ENCODE measurements around the gene TIMM44. TPM values are rescaled to one million over a fixed set of nuclear protein-coding genes. Genes with fewer than 3 reads are reported as not detected.
A peak's percentile ranks its signal among the peaks of the same experiment; 100 is the strongest.

The TIMM44 gene
- total RNA-seq, 2 experiments from 2014 or later: 63.6 to 69.6 TPM

GRCh38 chr19:7915250-7916102, 28.0 kb downstream of the TIMM44 start:
- Mint-ChIP-seq H3K27me3 (ENCODE audit: low read depth) (peaks cover 30% of the 10 kb centered on the region), H3K4me3 (peak overlapping the region; percentile 42), H3K4me1 (ENCODE audit: low read depth) (peaks cover 29% of the 10 kb centered on the region), H3K36me3 (ENCODE audit: low read depth) (peaks cover 22% of the 10 kb centered on the region), H3K9me3 (ENCODE audit: insufficient read depth) (no peaks in the 10 kb centered on the region), H3K27ac (peak overlapping the region; percentile 43)
- ATAC-seq: no peak
- DNase-seq: no peak
- CTCF ChIA-PET: interaction anchor here (1.0 to 3.3 kb wide), 3 partner anchors 12 to 61 kb away, joined by 3 to 15 read pairs (median 7); partner anchors contain the start of gene MAP2K7
- POLR2A ChIA-PET: interaction anchor here (1.6 kb wide), 1 partner anchor 12 kb away, joined by 7 read pairs; the partner anchor contains the start of gene MAP2K7

DNA sequence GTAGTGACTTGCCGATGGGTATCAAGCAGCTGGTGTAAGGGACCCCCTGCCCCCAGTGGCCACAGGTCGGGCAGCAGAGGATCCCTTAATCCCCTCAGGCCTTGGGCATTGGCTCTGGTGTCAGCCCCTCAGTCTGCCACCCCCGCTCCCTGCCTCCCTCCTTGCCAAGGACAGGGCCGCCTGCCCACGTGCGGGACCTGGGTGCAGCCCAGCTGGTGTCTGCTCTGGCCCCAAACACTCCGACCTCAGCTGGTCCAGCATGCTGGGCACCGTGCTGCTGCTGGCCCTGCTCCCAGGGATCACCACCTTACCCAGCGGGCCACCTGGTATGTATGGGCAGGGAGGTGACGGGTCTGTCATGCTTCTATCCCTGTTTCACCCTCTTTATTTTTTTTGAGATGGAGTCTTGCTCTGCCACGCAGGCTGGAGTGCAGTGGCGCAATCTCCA, 28.8 kb downstream of the TIMM44 start, which contains the start of gene TGFBR3L:
TGFBR3L (plus strand) TSS at position 233 of the 448 bp plus-strand sequence.
- Mint-ChIP-seq H3K27me3 (ENCODE audit: low read depth) (peaks cover 26% of the 10 kb centered on the region), H3K36me3 (ENCODE audit: low read depth) (peaks cover 24% of the 10 kb centered on the region), H3K4me3 (peak within 1 kb of the TSS; percentile 42), H3K4me1 (ENCODE audit: low read depth) (peaks cover 24% of the 10 kb centered on the region), H3K27ac (peak within 1 kb of the TSS; percentile 24), H3K9me3 (ENCODE audit: insufficient read depth) (no peaks in the 10 kb centered on the region)
- ATAC-seq: no peak
- POLR2A ChIA-PET: interaction anchor here (0.8 kb wide), 1 partner anchor 10 kb away, joined by 3 read pairs; no protein-coding TSS in a partner anchor
- CTCF ChIA-PET: no interaction called here
- no peak for DNase-seq

DNA sequence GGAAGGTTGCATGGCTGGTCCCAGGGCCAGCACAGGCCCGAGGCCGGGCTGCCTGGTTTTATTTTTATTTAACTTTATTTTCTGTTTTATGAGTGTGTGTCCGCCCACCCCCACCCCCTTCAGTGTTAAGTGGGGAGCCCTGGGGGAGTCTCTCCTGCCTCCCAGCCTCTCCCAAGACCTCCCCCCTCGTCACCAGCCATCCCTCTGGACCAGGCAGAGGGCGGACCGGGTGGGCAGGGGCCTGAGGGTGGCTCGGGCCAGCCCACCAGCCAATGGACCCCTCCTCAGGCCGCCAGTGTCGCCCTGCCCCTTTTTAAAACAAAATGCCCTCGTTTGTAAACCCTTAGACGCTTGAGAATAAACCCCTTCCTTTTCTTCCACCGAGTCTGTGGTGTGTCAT, 29.4 kb downstream of the TIMM44 start:
- peaks cover 24% of the 10 kb centered on the region for H3K36me3 Mint-ChIP-seq (ENCODE audit: low read depth)
- no peak for ATAC-seq
- H3K4me1 Mint-ChIP-seq (ENCODE audit: low read depth): peaks cover 22% of the 10 kb centered on the region
- CTCF ChIA-PET: no interaction called here
- no peak overlapping the region for H3K4me3 Mint-ChIP-seq
- POLR2A ChIA-PET: interaction anchor here (0.8 kb wide), 1 partner anchor 10 kb away, joined by 3 read pairs; no protein-coding TSS in a partner anchor
- H3K9me3 Mint-ChIP-seq (ENCODE audit: insufficient read depth): no peaks in the 10 kb centered on the region
- DNase-seq: no peak
- H3K27me3 Mint-ChIP-seq (ENCODE audit: low read depth): peaks cover 25% of the 10 kb centered on the region
- H3K27ac Mint-ChIP-seq: no peak overlapping the region

- ATAC-seq (no peak), DNase-seq (no peak)
- peaks cover 22% of the 10 kb centered on the region for H3K4me1 Mint-ChIP-seq (ENCODE audit: low read depth)
- no peak overlapping the region for H3K27ac Mint-ChIP-seq
- CTCF ChIA-PET: no interaction called here
- POLR2A ChIA-PET: no interaction called here
- H3K9me3 Mint-ChIP-seq (ENCODE audit: insufficient read depth): no peaks in the 10 kb centered on the region
- H3K27me3 Mint-ChIP-seq (ENCODE audit: low read depth): peaks cover 23% of the 10 kb centered on the region
- H3K36me3 Mint-ChIP-seq (ENCODE audit: low read depth): peaks cover 24% of the 10 kb centered on the region
- no peak overlapping the region for H3K4me3 Mint-ChIP-seq
These were observed 29.8 kb downstream of the TIMM44 start for GRCh38 chr19:7913652-7914051.

GRCh38 chr19:7912697-7913564, 30.5 kb downstream of the TIMM44 start:
- Mint-ChIP-seq H3K4me3 (no peak overlapping the region), H3K4me1 (ENCODE audit: low read depth) (peaks cover 17% of the 10 kb centered on the region), H3K36me3 (ENCODE audit: low read depth) (peaks cover 24% of the 10 kb centered on the region), H3K27ac (no peak overlapping the region), H3K9me3 (ENCODE audit: insufficient read depth) (no peaks in the 10 kb centered on the region), H3K27me3 (ENCODE audit: low read depth) (peaks cover 17% of the 10 kb centered on the region)
- DNase-seq (no peak), ATAC-seq (no peak)
- ChIA-PET CTCF (no interaction called here), POLR2A (interaction anchor here (1.3 kb wide), 1 partner anchor 9 kb away, joined by 3 read pairs; the partner anchor contains the start of gene MAP2K7)

GRCh38 chr19:7912144-7912696, 31.2 kb downstream of the TIMM44 start:
- ChIA-PET POLR2A (interaction anchor here (1.1 to 1.3 kb wide), 2 partner anchors 8 kb away, joined by 3 read pairs; partner anchors contain the start of genes MAP2K7 and SNAPC2), CTCF (interaction anchor here (0.6 to 1.0 kb wide), 2 partner anchors 10 to 31 kb away, joined by 3 read pairs; partner anchors contain the start of gene TIMM44)
- no peak for ATAC-seq
- Mint-ChIP-seq H3K4me3 (no peak overlapping the region), H3K27ac (no peak overlapping the region), H3K4me1 (ENCODE audit: low read depth) (peaks cover 12% of the 10 kb centered on the region), H3K9me3 (ENCODE audit: insufficient read depth) (no peaks in the 10 kb centered on the region), H3K27me3 (ENCODE audit: low read depth) (peaks cover 12% of the 10 kb centered on the region), H3K36me3 (ENCODE audit: low read depth) (peaks cover 26% of the 10 kb centered on the region)
- no peak for DNase-seq

GRCh38 chr19:7911508-7912143, 31.8 kb downstream of the TIMM44 start:
- Mint-ChIP-seq H3K27ac (no peak overlapping the region), H3K4me3 (no peak overlapping the region), H3K27me3 (ENCODE audit: low read depth) (peaks cover 8% of the 10 kb centered on the region), H3K4me1 (ENCODE audit: low read depth) (peaks cover 8% of the 10 kb centered on the region), H3K9me3 (ENCODE audit: insufficient read depth) (no peaks in the 10 kb centered on the region), H3K36me3 (ENCODE audit: low read depth) (peaks cover 26% of the 10 kb centered on the region)
- ChIA-PET POLR2A (interaction anchor here (1.1 to 1.3 kb wide), 2 partner anchors 8 to 9 kb away, joined by 3 read pairs; partner anchors contain the start of genes MAP2K7 and SNAPC2), CTCF (interaction anchor here (0.6 to 1.0 kb wide), 2 partner anchors 10 to 32 kb away, joined by 3 read pairs; partner anchors contain the start of gene TIMM44)
- ATAC-seq: no peak
- DNase-seq: no peak

GRCh38 chr19:7910321-7911161, 32.9 kb downstream of the TIMM44 start:
- ATAC-seq (no peak), DNase-seq (no peak)
- CTCF ChIA-PET: no interaction called here
- H3K4me1 Mint-ChIP-seq (ENCODE audit: low read depth): peaks cover 7% of the 10 kb centered on the region
- H3K27ac Mint-ChIP-seq: no peak overlapping the region
- H3K9me3 Mint-ChIP-seq (ENCODE audit: insufficient read depth): no peaks in the 10 kb centered on the region
- H3K4me3 Mint-ChIP-seq: no peak overlapping the region
- peaks cover 29% of the 10 kb centered on the region for H3K36me3 Mint-ChIP-seq (ENCODE audit: low read depth)
- POLR2A ChIA-PET: no interaction called here
- peaks cover 3% of the 10 kb centered on the region for H3K27me3 Mint-ChIP-seq (ENCODE audit: low read depth)

- ATAC-seq: no peak
- no peak overlapping the region for H3K27ac Mint-ChIP-seq
- H3K36me3 Mint-ChIP-seq (ENCODE audit: low read depth): peaks cover 37% of the 10 kb centered on the region
- peaks cover 13% of the 10 kb centered on the region for H3K4me1 Mint-ChIP-seq (ENCODE audit: low read depth)
- no peak for DNase-seq
- ChIA-PET CTCF (no interaction called here), POLR2A (interaction anchor here (1.9 kb wide), 1 partner anchor 10 kb away, joined by 6 read pairs; the partner anchor contains the start of gene SNAPC2)
- H3K4me3 Mint-ChIP-seq: no peak overlapping the region
- H3K27me3 Mint-ChIP-seq (ENCODE audit: low read depth): no peaks in the 10 kb centered on the region
- H3K9me3 Mint-ChIP-seq (ENCODE audit: insufficient read depth): no peaks in the 10 kb centered on the region
These were observed 33.9 kb downstream of the TIMM44 start for GRCh38 chr19:7909471-7910067.

All from activated CD8-positive, alpha-beta T cell treated with anti-CD3 and anti-CD28 coated beads, Interleukin-2, amount 10 ng/mL, durations not matched to agents 7 days and 5 days (primary cell).